ENCODE data around the gene CEP164.

CEP164 gene

DNA sequence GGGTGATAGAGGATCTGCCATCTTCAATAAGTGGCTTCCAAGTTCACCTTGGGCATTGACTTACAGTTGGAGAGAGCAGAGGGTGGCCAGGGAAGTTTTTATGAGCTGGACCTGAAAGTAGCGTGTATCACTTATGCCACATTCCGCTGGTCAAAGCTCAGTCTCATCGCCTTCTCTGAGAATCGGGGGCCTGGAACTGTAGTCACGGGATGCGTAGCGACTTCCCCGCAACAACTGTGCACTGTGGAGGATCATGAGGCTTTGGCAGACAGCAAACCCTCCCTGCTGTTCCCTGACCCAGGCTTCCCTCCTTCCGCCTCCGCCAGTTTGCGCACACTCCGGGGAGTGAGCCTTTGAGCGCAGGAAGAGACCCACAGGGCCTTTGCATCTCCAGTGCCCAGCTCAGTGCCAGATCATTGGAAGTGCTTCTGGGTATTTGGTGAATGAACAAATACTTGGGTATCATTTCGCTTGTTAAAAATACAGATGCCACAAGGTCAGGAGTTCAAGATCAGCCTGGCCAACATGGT, 95.5 kb downstream of the CEP164 start:
- DNase-seq, result no peak

DNA sequence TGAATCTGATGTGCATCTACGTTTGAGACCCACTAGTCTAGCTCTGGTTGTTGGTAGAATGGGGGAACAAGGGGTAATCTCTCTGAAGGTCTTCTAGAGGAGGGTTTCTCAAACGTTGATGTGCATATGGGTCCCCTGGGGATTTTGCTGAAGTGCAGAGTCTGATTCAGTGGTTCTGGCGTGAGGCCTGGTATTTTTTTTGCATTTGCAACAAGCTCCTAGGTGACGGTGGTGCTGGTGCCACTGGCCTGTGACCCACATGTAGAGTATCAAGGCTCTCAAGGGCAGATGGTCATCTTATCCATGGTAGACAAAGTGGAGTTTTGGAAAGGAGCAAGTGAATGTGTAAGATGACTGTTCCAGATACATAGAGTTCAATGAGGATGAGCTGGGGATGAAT, 97.1 kb downstream of the CEP164 start:
- DNase-seq, result no peak

DNA sequence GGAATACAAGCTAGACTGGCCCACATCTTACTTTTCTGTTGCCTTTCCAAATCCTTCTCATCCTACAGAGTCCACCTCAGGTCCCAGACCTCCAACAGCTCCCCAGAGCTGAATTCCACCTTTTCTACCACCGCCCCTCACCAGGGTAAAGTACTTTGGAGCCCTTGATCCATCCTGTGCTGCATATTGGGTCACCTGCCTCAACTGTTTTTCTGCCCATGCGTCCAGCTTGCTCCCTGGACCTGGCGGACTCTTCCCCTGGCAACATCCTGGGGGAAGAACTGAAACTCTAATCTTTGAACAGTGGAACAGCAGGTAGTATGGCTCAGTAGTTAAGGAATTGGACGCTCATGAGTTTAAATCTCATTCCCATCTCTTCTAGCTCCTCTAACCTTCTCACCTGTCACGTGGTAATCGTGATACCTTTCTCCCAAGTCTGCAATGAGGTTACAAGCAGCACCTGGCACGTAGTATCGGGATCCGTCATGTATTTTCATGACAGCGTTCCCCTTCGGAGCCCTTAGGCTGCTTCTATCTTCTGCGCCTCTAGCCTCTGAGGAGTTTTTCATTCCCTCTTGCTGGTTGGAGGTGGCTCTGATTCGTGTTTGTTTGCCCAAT, 98.1 kb downstream of the CEP164 start:
- DNase-seq, result no peak

DNA sequence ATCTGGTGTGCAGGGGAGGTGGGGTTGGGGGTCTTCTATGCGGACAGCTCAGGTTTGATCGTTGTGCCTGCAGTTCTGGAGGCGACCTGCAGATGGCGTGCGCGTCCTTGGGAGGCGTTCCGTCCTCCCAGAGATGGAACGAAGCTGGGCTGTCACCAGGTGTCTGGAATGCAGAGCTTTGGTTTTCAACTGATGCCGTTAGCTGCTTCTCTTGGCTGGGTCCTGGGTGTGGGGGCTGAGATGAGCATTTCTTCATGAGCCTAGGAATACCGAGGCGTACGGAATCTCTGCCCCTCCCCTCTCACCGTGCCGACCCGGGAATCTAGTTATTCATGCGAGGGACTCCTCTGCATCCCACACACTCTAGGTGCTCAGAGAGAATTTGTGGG, 98.6 kb downstream of the CEP164 start:
- DNase-seq, result peak; percentile 31 to 61 (median 42)

DNA sequence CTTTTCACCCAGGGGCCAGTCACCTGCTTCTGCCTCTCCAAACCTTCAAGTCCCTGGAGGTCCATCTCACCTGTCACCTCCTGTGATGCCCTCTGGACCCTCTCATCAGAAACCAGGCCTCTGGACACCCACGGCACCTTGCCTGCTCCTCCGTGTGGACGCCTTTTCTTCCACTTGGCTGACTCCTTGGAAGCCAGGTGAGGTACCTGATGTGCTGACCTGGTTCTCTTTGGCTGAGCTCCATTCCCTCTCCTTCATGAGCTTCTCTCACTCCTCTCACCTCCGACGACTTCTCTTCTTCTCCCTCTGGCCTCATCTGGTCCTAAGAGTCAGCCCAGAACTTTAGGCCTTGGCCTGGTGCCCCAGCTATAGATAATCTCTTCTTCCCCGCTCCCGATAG, 99.3 kb downstream of the CEP164 start:
- DNase-seq, result no peak

DNA sequence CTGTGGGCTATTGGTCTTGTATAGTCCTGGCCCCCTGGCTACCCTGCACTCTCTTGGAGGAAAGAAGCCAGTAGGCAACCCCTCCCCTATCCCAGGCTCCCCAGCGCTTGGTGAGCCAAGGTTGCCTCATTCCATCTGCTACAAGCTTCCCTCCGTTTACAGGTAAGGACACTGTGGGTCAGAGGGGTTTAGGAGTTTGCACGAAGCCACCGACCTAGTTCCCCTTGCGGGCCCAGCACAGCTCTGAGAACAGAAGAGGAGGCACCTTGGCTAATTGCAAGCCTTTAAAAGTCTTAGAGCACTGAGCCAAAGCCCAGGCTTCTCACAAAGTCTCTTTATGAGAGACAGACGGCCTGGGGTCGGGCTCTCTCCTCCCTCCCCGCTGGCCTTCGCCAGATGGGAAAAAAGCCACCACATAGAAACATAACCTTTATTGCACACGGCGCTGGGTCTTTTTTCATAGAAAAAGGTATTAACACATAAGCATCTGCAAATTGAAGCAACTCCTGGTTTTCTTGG, 99.8 kb downstream of the CEP164 start:
- DNase-seq, result no peak

DNA sequence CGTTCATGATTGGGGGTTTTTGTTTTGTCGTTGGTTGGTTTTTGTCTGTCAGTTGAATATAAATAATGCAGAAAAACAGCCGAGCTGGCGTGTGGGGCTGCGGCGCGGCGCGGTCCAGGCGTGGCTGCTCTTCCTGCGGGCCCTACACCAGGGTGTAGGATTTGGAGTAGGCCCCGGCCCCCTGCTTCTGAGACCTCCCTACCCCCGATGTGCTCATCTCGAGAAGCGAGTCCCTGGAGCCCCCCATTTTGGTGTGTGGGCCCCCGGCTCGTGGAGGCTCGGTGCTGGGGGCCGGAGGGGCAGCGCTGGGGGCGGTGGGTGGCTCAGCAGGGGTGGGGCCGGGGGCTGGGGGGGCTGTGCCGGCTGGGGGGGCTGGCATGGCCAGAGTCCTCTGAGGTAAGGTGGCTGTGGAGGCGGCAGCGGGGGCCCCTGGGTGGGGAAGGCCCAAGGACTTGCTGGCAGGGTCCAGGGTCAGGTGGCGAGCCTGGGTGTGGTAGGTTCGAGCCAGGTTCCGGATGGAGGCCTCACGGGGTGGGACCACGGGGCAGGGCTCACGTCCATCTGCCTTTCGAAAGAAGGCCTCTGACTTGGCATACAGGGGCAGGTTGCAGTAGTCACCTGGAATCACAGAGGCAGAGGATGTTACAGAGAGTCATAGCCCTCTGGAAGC, 100.7 kb downstream of the CEP164 start:
- no peak for DNase-seq

DNA sequence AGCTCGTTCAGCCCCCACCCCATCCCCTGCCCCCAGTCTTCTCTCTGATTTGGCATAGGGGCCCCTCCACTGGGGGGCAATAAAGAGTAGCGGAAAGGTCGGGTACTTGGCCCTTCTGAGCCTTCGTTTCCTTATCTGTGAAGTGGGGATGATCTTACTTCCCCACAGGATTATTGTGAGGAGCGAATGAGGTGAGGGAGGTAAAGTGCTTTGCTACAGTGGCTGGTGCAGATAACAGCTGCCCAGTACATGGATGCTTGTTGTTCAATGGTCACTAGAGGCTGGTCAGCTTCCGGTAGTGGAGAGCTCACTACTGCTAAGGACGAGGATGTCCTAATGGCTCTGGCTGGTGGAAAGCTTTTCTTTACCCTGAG, 101.2 kb downstream of the CEP164 start:
- DNase-seq, result no peak

DNA sequence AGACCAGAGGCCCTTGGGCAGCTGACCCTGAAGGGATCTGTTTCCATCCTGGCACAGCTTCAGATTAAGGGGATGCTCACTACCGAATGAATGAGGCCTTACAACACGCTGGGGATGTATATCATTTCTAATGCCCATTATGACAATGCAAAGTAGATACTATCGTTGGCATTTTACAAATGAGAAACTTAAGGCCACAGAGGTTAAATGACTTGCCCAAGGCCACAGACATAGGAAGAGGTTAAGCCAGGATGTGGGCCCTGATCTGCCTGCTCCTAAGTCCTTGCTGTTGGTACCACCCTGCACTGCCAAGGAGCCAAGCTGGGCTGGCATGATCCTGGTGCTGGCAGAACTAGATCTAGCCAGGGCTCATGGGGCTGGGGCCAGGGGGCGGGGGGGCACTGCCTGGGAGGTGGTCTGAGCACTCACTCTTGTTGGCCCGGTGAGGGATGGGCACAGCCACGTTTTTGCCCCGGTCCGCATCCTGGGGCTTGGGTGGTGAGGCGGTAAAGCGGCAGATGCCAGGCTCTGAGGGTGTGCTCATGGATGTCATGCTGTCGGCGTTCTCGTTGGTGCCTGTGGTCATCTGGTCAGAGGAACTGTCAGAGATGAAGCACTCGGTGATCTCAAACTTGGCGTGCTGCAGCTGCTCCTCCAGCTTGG, 102.8 kb downstream of the CEP164 start:
- no peak for DNase-seq

DNA sequence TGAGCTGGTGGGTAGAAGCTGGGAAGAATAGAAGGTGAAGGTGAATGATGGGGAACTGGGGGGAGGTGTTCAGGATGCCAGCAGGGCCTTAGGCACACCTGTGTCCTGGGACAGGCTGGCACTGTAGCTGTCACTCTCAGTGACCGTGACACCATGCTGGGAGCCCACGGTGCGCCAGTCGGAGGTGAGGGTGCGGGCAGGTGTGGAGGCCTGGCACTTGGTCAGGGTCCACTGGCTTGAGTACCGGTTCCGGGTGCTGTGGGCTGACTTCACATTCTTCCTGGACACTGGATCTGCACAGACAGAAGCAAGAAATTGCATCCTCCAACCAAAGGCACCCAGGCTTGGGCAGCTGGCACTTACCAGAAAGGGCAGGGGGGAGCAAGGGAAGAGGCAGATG, 103.8 kb downstream of the CEP164 start:
- no peak for DNase-seq

DNA sequence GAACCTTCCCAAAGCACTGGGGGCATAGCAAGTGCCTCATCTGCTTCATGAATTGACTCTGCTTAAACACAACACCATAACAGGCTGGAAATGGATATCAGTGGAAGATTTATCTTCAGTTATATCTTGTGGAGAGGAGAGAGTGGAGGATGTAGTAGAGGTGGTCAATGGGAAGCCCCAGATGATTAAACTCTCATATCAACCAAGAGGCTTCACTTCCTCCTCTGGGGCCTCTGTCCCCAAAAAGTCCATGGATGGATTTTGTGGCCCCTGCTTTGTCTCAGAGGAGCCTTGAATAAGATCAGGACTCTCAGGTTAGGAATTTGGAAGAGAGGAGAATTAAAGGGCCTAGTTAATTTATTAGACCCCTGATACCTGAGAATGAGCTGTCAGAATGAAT, 106.1 kb downstream of the CEP164 start:
- no peak for DNase-seq

DNA sequence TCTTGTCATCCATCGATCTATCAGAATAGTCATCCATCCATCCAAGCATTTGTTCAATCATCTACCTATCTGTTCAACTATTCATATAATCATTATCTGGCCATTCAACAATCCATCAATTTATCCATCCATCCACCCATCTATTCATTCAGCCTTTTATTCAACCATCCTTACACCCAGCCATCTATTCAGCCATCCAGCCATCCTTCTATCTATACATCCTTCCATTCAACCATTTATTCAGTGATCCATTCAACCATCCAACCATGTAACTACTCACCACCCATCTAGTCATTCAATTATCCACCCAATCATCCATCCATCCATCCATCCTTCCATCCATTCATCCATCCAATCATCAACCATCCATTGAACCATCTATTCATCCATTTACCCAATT, 106.8 kb downstream of the CEP164 start:
- no peak for DNase-seq

DNA sequence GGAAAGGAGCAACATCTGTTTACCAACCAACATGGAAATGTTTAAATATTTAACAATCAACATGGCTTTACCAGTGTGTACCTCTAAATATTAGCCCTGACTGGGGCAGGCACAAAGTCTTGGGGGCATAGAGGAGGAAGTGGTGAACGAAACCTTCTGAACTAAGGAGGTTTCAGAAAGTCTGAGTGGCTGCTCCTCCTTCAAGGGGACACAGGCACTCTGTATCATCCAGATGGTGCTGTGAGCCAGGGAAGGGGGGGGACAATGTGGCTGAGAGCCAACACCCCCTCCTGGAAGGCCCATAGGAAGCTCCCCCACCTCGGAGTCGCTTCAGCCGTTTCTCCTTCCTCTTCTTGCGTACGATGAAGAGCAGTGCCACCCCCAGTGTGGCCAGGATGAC, 107.7 kb downstream of the CEP164 start:
- no peak for DNase-seq

DNA sequence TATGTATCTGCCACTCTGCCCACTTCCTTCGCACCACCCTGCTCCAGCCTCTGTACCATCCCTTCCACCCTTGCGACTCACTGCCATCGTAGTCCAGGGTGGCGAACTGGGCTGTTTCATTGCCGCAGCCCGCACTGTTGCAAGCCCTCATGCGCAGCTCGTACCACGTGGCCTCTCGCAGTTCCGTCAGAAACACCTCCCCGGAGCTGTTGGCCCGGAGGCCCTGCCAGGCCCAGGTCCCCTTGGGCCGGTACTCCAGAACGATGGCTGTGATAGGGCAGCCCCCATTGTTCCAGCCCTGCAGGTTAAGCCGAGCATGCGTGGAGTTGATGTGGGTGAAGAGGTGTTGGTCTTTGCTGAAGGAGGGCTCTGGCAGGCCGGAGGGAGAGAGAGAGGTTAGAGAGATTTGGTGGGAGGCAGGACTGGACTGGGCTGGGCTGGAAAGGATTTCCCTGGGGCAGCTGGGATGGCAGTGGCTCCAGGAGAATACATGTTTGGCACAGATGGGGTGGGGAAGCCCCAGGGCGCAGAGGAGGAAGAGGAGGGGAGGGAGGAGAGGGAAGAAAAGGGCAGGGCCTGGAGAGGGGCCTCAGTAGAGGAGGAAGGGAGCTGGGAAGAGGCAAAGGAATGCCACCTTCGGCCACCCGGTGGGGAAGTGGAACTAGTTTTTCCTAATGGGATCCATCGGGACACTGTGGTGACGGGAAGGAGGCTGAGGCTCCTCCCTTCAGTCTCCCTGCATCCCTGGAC, 109.6 kb downstream of the CEP164 start:
- DNase-seq, result no peak

DNA sequence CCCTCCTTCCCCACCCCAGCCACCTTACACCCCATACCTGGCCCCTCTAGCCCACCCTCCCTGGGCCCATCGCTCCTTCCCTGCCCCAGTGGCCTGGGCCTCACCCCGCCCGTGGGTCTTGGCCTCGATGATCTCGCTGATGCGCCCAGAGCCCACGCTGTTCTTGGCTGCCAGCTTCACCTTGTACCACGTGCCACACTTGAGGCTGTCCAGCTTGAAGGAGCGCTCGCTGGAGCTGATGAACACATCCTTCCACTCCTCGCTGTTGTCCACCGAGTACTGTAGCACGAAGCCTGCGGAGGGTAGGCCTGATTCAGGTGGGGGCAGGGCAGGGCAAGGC, 110.1 kb downstream of the CEP164 start:
- DNase-seq, result no peak

DNA sequence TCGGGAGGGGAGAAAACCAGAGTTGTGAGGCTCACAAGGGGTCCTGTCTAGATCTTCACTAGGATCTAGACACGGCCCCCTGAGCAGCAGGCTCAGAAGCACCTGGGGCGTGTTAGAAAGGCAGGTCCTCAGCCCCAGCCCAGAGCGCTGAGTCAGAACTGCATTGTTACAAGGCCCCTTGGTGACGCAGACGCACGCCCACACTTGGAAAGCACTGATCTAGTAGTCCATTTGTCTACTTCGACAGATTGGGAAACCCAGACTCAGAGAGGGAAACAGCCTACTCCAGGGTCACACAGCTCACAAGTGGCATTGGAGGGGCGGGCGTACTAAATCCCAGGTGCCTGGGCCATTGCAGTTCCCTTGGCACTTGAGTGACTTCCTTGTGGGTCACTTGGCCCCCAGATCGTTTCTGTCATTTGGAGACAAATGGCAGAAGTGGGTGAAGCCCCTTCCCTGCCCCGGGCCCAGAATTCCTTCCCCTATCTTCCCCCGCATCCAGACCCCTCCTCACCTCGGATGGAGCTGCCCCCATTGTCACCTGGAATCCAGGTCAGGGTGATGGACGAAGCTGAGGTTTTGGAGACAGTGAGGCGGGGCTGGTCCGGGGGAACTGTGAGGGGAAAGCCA, 110.8 kb downstream of the CEP164 start:
- DNase-seq, result no peak

DNA sequence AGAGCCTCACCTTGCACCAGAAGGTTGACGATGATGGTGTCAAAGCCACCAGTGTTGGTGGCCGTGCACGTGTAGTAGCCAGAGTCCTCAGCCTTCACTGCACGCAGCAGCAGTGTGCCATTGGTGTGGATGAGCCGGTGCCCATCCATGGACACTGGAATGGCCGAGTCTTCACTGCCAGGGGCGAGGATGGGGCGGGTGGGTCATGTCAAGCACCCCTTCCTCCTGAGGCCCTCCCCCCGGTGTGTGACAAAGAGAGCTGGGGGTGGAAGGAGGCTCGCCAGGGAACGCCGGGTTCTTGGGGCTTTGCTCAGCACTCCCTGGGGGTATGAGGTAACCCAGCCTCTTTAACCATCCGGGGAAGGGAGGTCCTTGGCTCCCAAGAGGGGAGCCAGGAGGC, 111.6 kb downstream of the CEP164 start:
- no peak for DNase-seq

DNA sequence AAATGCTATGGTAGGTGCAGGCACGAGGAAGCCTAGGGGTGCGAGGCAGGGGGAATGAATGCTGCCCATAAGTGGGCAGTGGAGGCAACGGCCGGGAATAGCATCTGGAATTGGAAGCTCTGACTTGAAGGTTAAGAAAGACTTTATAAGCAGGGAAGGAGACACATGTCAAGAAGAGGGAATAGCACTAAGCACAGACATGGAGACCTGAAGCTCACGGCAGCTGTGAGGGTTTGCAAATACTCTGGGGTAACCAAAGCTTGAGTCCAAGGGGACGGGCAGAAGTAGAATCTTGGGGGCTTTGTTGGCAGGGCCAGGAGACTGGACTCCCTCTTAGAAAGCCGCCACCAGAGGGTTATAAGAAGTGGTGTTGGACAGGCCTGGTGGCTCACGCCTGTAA, 112.6 kb downstream of the CEP164 start:
- DNase-seq, result no peak

DNA sequence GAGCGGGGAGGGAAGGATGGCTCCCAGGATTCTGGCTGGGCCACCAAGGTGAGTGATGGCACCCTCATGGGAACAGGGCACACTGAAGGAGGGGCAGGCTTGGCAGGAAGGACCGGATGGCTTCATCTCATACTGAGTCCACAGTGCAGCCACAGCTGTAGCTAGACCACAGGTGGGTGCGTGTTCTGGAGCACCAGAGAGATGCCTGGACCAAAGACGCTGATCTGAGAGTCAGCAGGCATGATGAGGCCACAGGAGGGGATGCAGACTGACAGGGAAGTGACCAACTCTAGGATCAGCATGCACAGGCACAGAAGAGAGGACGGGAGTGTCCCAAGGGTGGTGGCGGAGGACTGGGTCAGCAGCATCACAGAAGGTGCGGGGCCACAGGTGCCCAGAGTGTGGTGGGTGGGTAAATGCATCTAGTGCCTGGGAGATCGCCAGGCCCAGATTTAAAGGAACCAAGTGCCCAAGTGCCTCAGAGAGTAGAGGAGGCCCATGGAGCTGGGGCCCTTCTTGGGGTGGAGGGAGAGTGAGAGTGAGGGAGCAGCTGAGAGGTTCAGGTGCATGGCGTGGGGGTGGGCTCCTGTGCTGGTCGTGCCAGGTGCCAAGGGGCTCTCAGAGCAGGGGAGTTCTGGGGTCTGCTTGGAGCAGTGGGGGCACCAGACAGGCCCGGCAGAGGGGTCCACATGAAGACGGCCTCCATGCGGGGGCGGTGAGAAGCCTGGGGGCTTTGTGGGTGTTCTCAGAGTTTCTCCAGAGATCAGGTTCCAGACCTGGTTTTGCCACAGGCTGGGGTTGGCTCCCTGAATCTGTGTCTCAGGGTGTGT, 113.7 kb downstream of the CEP164 start:
- no peak for DNase-seq

DNA sequence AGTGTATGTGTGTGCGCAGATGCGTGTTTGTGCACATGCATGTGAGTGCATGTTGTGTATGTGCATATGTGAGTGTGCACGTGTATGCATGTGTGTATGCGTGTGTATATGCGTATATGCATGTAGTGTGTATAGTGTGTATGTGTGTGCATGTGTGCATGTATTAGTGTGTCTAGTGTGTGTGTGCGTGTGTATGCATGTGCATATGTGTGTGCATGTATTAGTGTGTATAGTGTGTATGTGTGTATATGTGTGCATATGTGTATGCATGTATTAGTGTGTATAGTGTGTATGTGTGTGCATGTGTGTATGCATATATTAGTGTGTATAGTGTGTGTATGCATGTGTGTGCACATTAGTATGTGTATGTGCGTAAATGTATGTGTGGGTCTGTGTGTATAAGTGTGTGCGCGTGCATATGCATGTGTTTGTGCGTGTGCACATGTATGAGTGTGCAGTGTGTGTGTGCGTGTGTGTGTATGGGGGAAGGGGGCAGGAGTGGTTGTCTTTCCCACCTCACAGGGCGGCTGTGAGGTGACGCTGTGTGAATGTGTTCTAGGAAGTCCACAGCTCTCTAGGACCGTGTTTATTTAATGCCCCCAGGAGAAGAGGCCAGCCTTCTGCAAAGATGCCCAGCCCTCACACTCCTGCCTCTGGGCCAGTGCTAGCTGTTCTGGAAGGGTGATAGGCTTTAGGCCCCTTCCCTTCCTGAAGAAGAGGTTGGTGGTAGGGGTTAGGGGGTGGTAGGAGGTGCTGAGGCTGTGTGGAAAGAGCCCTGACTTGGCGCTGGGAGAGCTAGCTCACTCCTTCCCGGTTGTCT, 114.6 kb downstream of the CEP164 start:
- DNase-seq, result no peak

DNA sequence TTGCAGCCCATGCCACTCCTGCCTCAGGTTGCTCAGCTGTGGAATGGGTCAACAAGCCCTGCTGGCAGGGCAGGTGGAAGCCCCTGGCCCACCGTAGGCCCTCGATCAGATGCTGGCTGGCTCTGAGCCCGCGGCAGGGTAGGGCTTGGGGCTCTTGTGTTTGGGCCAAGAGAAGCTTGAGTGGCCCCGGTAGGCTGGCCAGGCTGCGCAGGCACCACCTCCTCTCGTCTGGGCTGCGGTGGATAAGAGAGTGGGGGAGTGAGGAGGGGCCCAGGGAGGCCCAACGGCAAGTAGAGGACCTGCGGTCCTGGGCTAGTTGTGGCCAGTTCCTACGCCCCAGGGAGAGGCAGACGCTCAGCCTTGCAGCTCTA, 115.2 kb downstream of the CEP164 start:
- DNase-seq, result no peak

Data from T-helper 1 cell (primary cell).